Left kidney (tissue), 8 donors: ENCODE measurements around the gene CLN5. TPM values are rescaled to one million over a fixed set of nuclear protein-coding genes. Genes with fewer than 3 reads are reported as not detected.
"Not testable (repeated sequence)": the region's sequence is repeated elsewhere in the genome, so short reads cannot be mapped to it uniquely, and the experiment has no call there.

Source experiments
- DNase-seq: peaks from one replicate; pipeline ENCODE4 v3.0.0-alpha.2; 2013
- long read RNA-seq, 8 donors: transcript quantifications; one replicate each; lab custom pipeline, GENCODE V29; 2026
- polyA plus RNA-seq: library from polyadenylated mRNA; unstranded; fragments of 120-200 nt; gene quantifications from one replicate; pipeline ENCODE4 v1.2.1, GENCODE V29; 2013; ENCODE audit not compliant: insufficient read length

The CLN5 gene
- polyA plus RNA-seq, result 53.4 TPM
- long read RNA-seq, donor 1, full-length matches to known transcripts, result 28 of 28 reads
- long read RNA-seq, donor 1, partial matches to known transcripts, result 0 of 28 reads
- long read RNA-seq, donor 1, other reads (novel, unspliced or antisense), result 0 of 28 reads
- long read RNA-seq, donor 2, full-length matches to known transcripts, result 25 of 64 reads
- long read RNA-seq, donor 2, partial matches to known transcripts, result 39 of 64 reads
- long read RNA-seq, donor 2, other reads (novel, unspliced or antisense), result 0 of 64 reads
- long read RNA-seq, donor 3, full-length matches to known transcripts, result 19 of 26 reads
- long read RNA-seq, donor 3, partial matches to known transcripts, result 7 of 26 reads
- long read RNA-seq, donor 3, other reads (novel, unspliced or antisense), result 0 of 26 reads
- long read RNA-seq, donor 4, full-length matches to known transcripts, result 8 of 8 reads
- long read RNA-seq, donor 4, partial matches to known transcripts, result 0 of 8 reads
- long read RNA-seq, donor 4, other reads (novel, unspliced or antisense), result 0 of 8 reads
- long read RNA-seq, donor 5, full-length matches to known transcripts, result 38 of 38 reads
- long read RNA-seq, donor 5, partial matches to known transcripts, result 0 of 38 reads
- long read RNA-seq, donor 5, other reads (novel, unspliced or antisense), result 0 of 38 reads
- long read RNA-seq, donor 6, full-length matches to known transcripts, result 23 of 23 reads
- long read RNA-seq, donor 6, partial matches to known transcripts, result 0 of 23 reads
- long read RNA-seq, donor 6, other reads (novel, unspliced or antisense), result 0 of 23 reads
- long read RNA-seq, donor 7, full-length matches to known transcripts, result 36 of 36 reads
- long read RNA-seq, donor 7, partial matches to known transcripts, result 0 of 36 reads
- long read RNA-seq, donor 7, other reads (novel, unspliced or antisense), result 0 of 36 reads
- long read RNA-seq, donor 8, full-length matches to known transcripts, result 11 of 11 reads
- long read RNA-seq, donor 8, partial matches to known transcripts, result 0 of 11 reads
- long read RNA-seq, donor 8, other reads (novel, unspliced or antisense), result 0 of 11 reads

- peak; percentile 85 for DNase-seq
Observed at GRCh38 chr13:76991796-76992547, at the start of gene CLN5. CLN5 (plus strand) TSS chr13:76992081; CDS start chr13:76992099, 18 bp downstream.

- DNase-seq, result no peak
Observed at GRCh38 chr13:76942363-76942762, 49.5 kb upstream of the CLN5 start.

GRCh38 chr13:76943646-76944045 lies 48.2 kb upstream of the CLN5 start:
- DNase-seq, result no peak

DNA sequence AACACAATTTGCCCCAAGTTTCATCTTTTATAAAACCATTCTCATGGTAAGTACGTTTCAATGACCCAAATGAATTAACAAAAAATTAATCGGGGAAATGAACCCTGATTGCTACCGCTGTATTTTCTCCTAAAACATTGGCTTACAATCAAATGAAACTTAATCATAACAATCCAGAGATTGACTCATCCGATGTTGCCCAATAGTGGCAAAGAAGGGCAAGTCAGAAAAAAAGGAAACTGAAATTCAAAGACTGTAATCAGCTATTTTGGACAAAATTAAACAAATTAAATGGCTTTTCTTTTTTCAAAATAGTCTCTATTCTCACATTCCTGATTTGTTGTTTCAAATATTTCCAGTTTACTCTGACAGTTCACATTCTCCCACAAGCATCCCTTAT lies 47.4 kb upstream of the CLN5 start:
- no peak for DNase-seq

DNA sequence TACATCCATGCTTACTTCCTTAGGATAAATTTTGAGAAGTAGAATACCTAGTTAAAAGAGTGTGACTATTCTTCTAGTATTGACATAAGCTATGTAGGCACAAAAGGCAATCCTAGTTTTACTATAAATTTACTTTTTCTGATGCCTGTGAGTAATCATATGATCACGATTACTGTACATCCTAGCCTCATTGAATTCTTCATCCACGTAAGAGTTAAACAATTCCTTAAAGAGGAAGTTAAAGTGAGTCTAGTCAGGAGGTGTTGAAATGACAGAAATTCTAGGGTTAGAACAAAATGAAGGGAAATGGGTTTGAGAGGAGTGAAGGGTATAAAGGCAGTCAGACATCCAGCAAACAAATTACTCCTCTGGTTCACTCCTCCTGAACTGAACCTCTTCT lies 43.7 kb upstream of the CLN5 start, which contains the start of gene ACOD1:
TSS of gene ACOD1 (plus strand) at position 363 of the 400 bp plus-strand sequence. CDS start 48 bp downstream, outside the sequence.
- no peak for DNase-seq

- DNase-seq, result no peak
Observed at GRCh38 chr13:76950101-76950500, 41.8 kb upstream of the CLN5 start.

GRCh38 chr13:76953968-76954367 lies 37.9 kb upstream of the CLN5 start:
- no peak for DNase-seq

- DNase-seq, result no peak
Observed at GRCh38 chr13:76954538-76954937, 37.3 kb upstream of the CLN5 start.

DNA sequence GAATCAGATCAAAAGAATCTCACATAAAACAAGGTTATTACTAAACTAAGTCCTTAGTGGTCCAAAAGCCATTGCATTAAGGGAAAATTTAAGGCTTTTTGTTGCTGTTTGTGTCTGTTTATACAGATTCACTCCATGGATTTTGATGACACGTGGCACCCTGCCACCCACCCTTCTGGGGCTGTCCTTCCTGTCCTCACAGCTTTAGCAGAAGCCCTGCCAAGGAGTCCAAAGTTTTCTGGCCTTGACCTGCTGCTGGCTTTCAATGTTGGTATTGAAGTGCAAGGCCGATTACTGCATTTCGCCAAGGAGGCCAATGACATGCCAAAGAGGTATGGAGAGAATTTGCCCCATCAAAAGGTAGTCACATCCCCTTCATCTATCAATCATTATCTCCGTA lies 36.7 kb upstream of the CLN5 start:
- DNase-seq, result no peak

DNA sequence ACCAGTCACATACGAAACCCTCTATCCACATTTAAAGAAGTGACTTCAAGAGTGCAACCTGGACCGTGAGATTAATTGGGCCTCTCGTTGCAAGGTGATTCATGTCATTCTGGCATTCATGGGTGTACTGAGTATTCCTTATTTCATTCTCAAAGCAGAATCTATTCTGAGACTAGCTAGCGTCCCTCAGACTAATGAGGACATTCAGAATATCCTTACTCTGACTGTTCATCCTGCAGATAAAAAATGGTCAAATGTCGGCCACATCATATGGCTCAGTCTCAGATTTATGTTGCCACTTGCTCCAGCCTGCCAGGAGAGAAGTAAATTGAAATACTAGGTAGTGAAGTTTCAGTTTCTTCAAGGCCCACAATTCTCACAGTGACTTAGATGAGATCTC lies 36.2 kb upstream of the CLN5 start:
- DNase-seq, result no peak

DNA sequence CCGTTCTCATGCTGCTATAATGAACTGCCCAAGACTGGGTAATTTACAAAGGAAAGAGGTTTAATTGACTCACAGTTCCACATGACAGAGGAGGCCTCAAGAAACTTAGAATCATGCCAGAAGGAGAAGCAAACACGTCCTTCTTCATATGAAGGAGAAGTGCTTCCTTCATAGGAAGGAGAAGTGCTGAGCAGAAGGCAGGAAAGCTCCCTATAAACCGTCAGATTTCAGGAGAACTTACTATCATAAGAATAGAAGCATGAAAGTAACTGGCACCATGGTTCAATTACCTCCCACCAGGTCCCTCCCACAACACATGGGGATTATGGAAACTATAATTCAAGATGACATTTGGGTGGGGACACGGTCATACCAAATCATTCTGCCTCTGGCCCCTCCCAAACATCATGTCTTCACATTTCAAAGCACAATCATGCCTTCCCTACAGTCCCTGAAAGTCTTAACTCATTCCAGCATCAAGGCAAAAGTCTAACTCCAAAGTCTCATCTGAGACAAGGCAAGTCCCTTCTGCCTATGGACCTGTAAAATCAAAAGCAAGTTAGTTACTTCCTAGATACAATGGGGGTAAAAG lies 32.9 kb upstream of the CLN5 start:
- DNase-seq, result no peak

DNA sequence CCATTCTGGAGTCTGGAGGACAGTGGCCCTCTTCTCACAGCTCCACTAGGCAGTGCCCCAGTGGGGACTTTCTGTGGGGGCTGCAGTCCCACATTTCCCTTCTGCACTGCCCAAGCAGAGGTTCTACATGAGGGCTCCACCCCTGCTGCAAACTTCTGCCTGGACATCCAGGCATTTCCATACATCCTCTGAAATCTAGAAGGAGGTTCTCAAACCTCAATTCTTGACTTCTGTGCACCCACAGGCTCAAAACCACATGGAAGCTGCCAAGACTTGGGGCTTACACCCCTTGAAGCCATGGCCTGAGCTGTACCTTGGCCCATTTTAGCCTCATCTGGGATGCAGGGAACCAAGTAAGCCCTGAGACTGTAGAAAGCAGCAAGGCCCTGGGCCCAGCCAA lies 32.1 kb upstream of the CLN5 start:
- DNase-seq, result not testable (repeated sequence)

GRCh38 chr13:76965759-76966421 lies 26.0 kb upstream of the CLN5 start:
- DNase-seq, result no peak

DNA sequence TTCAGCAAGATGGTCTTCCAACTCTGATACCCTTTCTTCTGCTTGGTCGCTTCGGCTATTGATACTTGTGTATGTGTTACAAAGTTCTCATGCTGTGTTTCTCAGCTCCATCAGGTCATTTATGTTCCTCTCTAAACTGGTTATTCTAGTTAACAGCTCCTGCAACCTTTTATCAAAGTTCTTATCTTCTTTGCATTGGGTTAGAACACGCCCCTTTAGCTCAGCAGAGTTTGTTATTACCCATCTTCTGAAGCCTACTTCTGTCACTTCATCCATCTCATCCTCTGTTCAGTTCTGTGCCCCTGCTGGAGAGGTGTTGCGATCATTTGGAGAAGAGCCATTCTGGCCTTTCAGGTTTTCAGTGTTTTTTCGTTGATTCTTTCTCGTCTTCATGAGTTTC lies 24.9 kb upstream of the CLN5 start:
- no peak for DNase-seq

DNA sequence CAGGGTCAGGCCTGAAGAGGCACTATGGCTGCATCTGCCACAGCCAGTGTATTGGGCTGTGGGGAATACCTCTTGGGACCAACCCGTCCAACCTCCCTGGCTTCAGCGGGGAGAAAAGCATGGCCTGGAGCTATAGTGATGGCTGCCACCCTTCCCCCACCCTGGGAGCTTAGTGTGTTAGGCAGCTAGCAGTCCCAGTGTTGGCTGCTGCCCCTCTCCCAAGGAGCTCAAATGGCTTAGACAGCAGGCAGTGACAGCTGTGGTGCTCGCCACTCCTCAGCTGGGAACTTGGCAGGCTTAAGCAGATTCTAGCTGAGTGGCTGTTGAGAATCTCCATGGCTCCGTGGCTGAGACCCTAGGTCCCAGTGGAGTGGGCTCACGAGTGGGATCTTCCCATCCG lies 23.8 kb upstream of the CLN5 start:
- no peak for DNase-seq

GRCh38 chr13:76969488-76970365 lies 22.2 kb upstream of the CLN5 start:
- no peak for DNase-seq

- DNase-seq, result no peak
Observed at GRCh38 chr13:76971215-76971614, 20.7 kb upstream of the CLN5 start.

GRCh38 chr13:76971851-76972829 lies 19.7 kb upstream of the CLN5 start:
- DNase-seq, result no peak
